ENCODE results near the gene RNF115.

DNA sequence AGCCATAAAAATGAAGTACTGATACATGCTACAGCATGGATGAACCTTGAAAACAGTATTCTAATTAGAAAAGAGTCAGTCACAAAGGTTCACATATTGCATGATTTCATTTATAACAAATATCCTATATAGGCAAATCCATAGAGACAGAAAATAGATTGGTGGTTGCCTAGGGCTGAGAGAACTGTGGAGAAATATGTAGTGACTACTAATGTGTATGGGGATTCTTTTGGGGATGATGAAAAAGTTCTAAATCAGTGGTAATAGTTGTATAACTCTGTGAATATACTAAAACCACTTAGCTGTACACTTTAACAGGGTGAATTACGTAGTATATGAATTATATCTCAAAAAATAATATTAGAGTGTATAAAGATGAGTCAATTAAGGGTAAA lies 45.8 kb downstream of the RNF115 start:
- TF ChIP-seq POLR2A (IDR thresholded peaks at IDR 0.05) (no peak), EP300 (IDR thresholded peaks at IDR 0.05) (no peak)
- TF ChIP-seq, protein P1, sequence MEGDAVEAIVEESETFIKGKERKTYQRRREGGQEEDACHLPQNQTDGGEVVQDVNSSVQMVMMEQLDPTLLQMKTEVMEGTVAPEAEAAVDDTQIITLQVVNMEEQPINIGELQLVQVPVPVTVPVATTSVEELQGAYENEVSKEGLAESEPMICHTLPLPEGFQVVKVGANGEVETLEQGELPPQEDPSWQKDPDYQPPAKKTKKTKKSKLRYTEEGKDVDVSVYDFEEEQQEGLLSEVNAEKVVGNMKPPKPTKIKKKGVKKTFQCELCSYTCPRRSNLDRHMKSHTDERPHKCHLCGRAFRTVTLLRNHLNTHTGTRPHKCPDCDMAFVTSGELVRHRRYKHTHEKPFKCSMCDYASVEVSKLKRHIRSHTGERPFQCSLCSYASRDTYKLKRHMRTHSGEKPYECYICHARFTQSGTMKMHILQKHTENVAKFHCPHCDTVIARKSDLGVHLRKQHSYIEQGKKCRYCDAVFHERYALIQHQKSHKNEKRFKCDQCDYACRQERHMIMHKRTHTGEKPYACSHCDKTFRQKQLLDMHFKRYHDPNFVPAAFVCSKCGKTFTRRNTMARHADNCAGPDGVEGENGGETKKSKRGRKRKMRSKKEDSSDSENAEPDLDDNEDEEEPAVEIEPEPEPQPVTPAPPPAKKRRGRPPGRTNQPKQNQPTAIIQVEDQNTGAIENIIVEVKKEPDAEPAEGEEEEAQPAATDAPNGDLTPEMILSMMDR (IDR thresholded peaks at IDR 0.05): no peak

Measured in tibial nerve (tissue), 4 donors.